HG03439 (cell line): Measurements from ENCODE around the gene DAPK1.

Source experiments
- ATAC-seq: cut with Tn5 transposase; IDR thresholded peaks from one replicate; pipeline ENCODE4 v1.9.1; 2021; ENCODE audit warnings: mild to moderate bottlenecking, moderate library complexity; ENCODE audit not compliant: unreplicated experiment

The DAPK1 gene

GRCh38 chr9:87638292-87638691, 140.6 kb downstream of the DAPK1 start:
- ATAC-seq, result no peak

GRCh38 chr9:87639949-87640348, 142.3 kb downstream of the DAPK1 start:
- no peak for ATAC-seq

- no peak for ATAC-seq
These were observed 142.7 kb downstream of the DAPK1 start for GRCh38 chr9:87640385-87640795.

- no peak for ATAC-seq
These were observed 143.4 kb downstream of the DAPK1 start for GRCh38 chr9:87641067-87641466.

- no peak for ATAC-seq
These were observed 144.9 kb downstream of the DAPK1 start for GRCh38 chr9:87642330-87643106.

- no peak for ATAC-seq
These were observed 145.5 kb downstream of the DAPK1 start for GRCh38 chr9:87643107-87643650.

- ATAC-seq, result no peak
These were observed 146.3 kb downstream of the DAPK1 start for GRCh38 chr9:87643778-87644570.

- no peak for ATAC-seq
These were observed 147.0 kb downstream of the DAPK1 start for GRCh38 chr9:87644659-87645058.

GRCh38 chr9:87646546-87646945, 148.9 kb downstream of the DAPK1 start:
- no peak for ATAC-seq

- ATAC-seq, result no peak
These were observed 149.4 kb downstream of the DAPK1 start for GRCh38 chr9:87647114-87647513.

GRCh38 chr9:87648606-87649005, 150.9 kb downstream of the DAPK1 start:
- no peak for ATAC-seq

- no peak for ATAC-seq
These were observed 153.1 kb downstream of the DAPK1 start for GRCh38 chr9:87650611-87651295.

GRCh38 chr9:87651431-87651830, 153.8 kb downstream of the DAPK1 start:
- no peak for ATAC-seq

GRCh38 chr9:87653941-87654340, 156.3 kb downstream of the DAPK1 start:
- no peak for ATAC-seq

GRCh38 chr9:87655731-87656130, 158.1 kb downstream of the DAPK1 start:
- no peak for ATAC-seq

GRCh38 chr9:87656485-87656884, 158.8 kb downstream of the DAPK1 start:
- ATAC-seq, result no peak

- no peak for ATAC-seq
These were observed 159.5 kb downstream of the DAPK1 start for GRCh38 chr9:87657190-87657589.

GRCh38 chr9:87657893-87658292, 160.2 kb downstream of the DAPK1 start:
- ATAC-seq, result no peak

- no peak for ATAC-seq
These were observed 160.8 kb downstream of the DAPK1 start for GRCh38 chr9:87658511-87658910.

GRCh38 chr9:87659534-87660419, 162.1 kb downstream of the DAPK1 start:
- ATAC-seq, result no peak
